GM12891 (cell line): ENCODE results near the gene SPDYE4.

Experiments
- POLR2A ChIP-seq: IDR thresholded peaks from 2 replicates; pipeline ENCODE4 v1.6.1; 2011; ENCODE audit warnings: low read depth, low read length, control low read depth
- SPI1 ChIP-seq: IDR thresholded peaks from 2 replicates; pipeline ENCODE4 v1.6.1; 2011; ENCODE audit warnings: low read depth, low read length, control low read depth

- no peak for TF ChIP-seq SPI1
- TF ChIP-seq POLR2A, result no peak
Measured at GRCh38 chr17:8803531-8804420, 45.4 kb upstream of the SPDYE4 start.
